HG03469 (cell line): ENCODE results near the gene SPEM3.

Source experiments
- ATAC-seq: cut with Tn5 transposase; IDR thresholded peaks from one replicate; pipeline ENCODE4 v1.9.1; 2021; ENCODE audit warnings: mild to moderate bottlenecking, moderate library complexity, moderate number of reproducible peaks; ENCODE audit not compliant: unreplicated experiment

Gene SPEM3

DNA sequence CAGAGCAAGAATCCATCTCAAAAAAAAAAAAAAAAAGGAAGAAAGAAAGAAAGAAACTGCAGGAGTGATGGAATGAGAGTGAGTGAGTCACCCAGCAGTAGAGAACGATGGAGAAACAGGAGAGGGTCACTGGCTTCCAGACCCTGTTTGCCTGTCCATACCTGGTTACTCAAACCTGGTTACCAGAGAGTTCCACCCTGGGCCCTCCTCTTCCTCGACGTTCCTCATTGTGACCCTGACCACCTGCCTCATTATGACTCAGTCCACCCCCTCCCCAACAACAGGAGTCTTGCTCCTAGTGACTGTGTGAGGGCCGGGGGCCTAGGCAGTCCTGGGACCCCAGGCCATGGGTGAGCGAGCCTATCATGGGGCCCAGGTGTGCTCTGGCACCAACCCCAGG lies at the start of gene SPEM3:
TSS of gene SPEM3 (plus strand) at position 301 of the 400 bp plus-strand sequence. CDS start at position 347, 46 bp downstream.
- no peak for ATAC-seq

- ATAC-seq: no peak
These were observed 49.5 kb upstream of the SPEM3 start for GRCh38 chr17:7379134-7379533.

- ATAC-seq: no peak
These were observed 48.3 kb upstream of the SPEM3 start for GRCh38 chr17:7380321-7380720.

DNA sequence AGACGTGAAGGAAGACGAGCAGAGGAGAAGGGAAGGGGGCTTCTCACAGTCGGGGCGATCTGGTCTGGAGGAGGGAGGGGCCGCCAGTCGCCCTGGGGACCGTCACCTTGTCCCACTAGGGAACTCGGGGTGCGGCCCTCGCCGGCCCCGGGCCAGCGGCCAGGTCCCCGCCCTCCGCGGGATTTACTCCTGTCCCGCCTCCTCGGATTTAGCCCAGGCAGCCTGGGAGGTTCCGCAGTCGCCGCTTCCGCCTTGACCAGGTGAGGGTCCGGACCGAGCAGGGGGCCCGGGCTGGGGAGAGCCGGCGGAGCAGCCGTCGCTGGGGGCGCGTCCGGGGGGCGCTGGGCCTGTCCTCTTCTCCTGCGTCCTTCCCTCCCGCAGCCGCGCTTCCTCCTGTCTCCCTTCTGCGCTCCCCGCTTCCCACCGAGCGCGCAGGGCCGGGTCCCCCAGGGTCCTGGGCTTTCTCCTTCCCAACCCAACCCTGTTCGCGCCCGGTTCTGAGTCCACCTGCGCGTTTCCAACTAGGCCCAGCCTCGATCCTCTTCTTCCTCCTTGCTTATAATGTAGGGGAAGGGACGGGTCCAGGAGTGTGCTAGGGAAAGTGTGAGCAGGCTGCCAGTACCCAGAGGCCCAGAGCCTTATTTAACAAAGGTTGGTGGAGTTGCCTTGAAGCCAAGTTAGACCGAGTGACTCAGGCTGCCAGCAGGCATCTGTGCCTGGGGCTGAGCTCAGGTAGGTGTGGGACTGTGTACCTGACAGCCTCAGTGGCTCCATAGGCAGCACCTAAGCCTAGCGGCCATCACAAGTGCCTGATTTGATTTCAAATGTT lies 47.6 kb upstream of the SPEM3 start, which contains the start of gene TNK1:
TSS of gene TNK1 (plus strand) at position 235 of the 829 bp plus-strand sequence. CDS start 1,838 bp downstream, outside the sequence.
- ATAC-seq: no peak

GRCh38 chr17:7382901-7383300 lies 45.8 kb upstream of the SPEM3 start:
- ATAC-seq: no peak

DNA sequence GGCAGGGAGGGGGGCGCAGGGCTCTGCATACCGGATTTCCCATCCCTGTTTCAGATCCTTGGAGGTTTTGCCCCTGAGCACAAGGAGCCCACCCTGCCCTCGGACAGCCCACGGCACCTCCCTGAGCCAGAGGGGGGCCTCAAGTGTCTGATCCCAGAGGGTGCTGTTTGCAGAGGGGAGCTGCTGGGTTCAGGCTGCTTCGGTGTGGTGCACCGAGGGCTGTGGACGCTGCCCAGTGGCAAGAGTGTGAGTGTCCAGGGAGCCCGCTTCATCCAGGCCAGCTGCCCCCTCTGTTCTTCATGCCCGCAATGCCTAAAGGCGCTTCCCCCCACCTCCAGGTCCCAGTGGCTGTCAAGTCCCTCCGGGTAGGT lies 45.3 kb upstream of the SPEM3 start:
- no peak for ATAC-seq

GRCh38 chr17:7383742-7384488 lies 44.7 kb upstream of the SPEM3 start:
- no peak for ATAC-seq

DNA sequence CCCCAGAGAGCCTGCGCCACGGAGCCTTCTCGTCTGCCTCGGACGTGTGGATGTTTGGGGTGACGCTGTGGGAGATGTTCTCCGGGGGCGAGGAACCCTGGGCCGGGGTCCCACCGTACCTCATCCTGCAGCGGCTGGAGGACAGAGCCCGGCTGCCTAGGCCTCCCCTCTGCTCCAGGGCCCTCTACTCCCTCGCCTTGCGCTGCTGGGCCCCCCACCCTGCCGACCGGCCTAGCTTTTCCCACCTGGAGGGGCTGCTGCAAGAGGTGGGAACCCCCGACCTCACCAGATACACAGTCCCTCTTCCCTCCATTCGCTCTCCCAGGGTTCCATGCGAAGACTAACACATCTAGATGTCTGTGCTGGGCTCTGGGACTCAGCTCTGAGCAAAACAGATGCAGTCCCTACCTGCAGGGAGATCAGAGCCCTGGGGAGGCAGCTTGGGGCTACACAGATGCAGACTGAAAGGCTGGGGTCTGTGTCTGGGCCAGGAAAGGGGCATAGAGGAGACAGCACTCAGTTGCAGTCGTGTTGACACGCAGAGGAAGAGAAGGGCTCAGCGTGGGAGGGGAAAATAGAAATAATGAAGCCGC lies 44.1 kb upstream of the SPEM3 start:
- ATAC-seq: no peak

DNA sequence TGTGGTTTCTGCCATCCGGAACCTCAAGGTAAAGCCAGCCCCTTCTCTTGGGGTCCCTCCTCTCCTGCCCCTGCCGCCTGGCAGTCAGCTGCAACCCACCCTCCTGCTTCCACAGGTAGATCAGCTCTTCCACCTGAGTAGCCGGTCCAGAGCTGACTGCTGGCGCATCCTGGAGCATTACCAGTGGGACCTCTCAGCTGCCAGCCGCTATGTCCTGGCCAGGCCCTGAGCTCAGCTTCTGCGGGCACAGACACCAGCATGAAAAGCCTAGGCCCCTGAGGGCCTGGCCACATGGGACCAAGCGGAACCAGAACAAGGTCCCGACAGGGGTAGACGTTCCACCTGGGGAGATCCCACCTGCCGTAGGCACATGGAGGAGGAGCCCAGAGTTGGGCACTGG lies 39.8 kb upstream of the SPEM3 start:
- no peak for ATAC-seq

DNA sequence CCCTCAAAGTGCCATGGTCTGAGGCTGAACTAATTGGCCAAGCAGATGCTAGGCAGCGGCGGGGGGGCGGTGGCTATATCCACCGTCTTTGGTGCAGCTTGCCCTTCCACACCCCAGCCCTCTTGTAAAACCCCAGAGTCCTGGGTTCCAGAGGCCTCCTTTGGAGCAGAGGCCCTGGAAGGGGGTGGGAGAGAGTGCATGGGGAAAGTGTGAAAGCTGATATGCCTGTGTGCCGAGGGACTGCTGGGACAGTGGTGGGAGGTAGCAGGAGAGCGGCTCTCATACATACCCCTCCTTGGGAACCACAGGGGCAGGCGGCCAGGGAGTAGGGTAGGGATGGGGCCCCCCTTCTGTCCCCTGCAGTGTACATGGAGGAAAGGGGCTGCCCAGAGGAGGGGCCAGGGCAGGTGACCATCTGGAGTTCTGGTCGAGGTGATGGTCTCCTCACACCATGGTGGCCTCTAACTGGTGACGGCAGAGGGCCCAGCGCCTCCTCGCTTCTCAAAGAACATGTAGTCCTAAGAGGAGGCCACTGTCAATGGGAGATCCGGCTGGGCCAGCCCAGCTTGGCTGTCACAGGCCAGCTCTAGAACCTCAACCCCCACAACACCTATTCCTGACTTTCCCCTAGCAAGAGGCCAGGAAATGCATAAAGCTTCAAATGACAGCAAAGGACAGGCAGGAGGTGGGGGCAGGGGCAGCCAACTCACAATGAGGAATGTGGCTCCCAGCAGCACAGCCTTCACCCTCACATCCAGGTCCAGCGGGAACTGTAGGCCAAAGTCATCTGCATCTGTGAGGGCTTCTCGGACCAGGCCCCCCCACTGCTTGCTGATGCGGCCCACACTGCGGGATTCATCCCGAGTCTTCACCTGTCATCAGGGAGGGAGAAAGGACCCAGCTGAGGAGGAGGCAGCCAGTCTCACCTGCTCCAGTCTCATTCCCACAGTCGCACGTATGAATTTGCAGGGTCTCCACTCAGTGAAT lies 38.4 kb upstream of the SPEM3 start:
- ATAC-seq: no peak

GRCh38 chr17:7391307-7391706 lies 37.4 kb upstream of the SPEM3 start:
- no peak for ATAC-seq

- no peak for ATAC-seq
These were observed 35.7 kb upstream of the SPEM3 start for GRCh38 chr17:7392696-7393612.

DNA sequence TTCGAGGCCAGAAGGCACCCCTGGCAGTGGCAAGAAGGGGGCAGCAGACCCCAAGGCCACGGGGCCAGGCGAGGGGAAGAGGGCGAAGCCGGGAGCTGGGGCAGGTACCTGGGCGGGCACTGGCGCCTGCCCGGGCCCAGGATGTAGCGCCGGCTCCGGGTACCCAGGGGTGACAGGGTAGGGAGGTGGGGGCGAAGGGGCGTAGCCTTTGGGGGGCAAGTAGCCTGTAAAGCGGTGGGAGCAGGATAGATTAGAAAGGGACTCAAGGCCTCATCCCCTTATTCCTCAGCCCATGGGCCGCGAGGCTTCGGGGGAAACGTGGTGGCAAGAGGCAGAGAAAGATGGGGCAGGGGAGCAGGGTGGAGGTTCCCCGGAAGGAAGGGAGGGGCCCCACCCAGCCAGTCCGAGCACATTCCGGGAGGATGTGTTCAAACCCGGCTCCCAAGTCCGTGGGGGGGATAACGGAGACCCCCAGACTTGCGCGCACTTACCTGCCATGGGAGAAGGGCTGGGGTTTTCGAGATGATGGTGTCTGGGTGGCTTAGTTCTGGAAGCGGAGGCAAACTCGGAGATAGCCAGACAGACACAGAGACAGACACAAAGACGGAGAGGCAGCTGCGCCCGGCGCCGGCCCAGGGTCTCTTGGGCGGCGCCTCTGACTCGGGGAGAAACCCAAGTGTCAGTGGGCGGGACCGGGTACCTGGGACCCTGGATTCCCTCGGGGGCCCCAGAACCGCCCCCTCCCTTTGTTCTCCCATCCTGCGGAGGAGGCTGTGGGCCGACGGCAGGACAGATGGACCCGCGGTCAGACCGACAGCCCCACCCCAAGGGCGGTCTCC lies 34.8 kb upstream of the SPEM3 start:
- ATAC-seq: no peak

GRCh38 chr17:7394452-7395191 lies 34.0 kb upstream of the SPEM3 start, which contains the start of gene PLSCR3:
Gene PLSCR3, minus strand, starts transcription at chr17:7394525. Its CDS starts 415 bp downstream, at chr17:7394110.
- ATAC-seq: no peak

- ATAC-seq: no peak
These were observed 32.5 kb upstream of the SPEM3 start for GRCh38 chr17:7396147-7396546.

- no peak for ATAC-seq
These were observed 30.0 kb upstream of the SPEM3 start for GRCh38 chr17:7398612-7399011.

DNA sequence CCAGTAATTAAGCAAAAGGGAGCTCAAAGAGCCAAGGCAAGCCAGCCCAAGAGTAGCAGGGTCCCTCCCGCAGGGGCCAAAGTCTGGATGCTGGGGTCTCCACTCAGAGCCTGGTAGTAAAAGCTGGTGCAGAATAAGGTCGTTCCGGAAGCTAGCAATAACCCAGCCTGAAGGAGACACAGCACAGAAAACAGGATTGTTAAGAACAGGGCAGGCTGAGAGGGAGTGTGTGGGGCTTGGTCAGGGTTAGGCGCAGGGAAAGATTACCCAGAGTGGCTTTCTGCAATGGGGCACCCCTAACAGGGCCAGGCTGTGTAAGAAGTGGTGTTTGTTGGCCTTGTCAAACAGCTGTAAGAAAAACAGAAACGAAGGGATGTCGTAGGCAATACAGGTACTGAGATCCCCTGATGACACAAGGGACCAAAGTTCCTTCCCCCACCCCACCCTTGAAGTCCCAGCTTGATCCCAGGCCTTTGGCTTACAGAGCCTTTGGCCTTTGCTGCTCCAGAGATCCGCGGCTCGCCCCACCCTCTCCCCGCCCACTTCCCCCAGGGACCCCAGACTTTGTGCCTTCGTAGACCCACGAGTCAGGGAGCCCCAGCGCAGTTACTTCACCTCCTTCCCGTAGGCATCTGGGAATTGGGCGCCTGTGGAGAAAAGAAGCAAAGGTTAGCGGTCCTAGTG lies 25.5 kb upstream of the SPEM3 start:
- no peak for ATAC-seq
